Globus pallidus (tissue), 1 donor: ENCODE data around the gene NME7.

Experiments used
- DNase-seq: peaks from one replicate; pipeline ENCODE4 v3.0.0-alpha.2; 2015; ENCODE audit warnings: low spot score

NME7 gene

GRCh38 chr1:169106095-169106920 is 261.3 kb downstream of the NME7 start, which contains the start of gene ATP1B1:
ATP1B1 (plus strand) TSS chr1:169106690; CDS start chr1:169106830, 140 bp downstream.
- DNase-seq: peak; percentile 93

DNA sequence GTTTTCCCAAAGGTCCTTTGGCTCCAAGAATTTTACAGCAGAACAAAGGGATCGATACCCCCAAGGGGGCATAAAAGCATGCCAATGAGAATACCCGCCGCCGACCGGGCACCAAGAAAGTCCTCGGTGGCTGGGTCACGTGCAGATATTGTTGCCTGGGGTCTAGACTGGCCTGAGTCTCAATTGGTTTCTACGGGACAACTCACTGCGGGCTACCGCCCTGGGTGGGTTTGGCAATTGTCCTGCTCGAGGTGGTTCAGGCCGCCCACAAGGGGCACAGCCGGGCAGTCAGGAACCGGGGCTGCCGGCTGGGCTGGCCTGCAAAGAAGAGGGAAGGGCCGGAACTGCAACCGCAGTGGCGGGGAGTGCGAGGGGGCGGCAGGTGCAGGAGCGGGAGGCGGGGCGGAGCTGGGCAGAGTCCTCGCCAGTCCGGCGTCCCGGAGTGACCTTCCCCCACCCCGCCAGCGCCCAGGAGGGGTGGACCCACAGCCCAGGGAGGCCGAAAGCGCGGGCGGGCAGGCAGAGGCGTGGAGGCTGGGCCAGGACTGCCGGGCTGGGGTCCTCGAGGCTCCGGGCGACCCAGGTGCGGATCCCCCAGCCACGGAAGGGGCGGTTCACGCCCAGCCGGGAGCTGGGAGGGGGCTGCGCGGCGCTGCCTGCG is 262.0 kb downstream of the NME7 start:
- peak; percentile 90 for DNase-seq

GRCh38 chr1:169105087-169105433 is 262.5 kb downstream of the NME7 start:
- DNase-seq: peak; percentile 62

- DNase-seq: no peak
These were observed 264.1 kb downstream of the NME7 start for GRCh38 chr1:169103480-169103893.

- no peak for DNase-seq
These were observed 264.6 kb downstream of the NME7 start for GRCh38 chr1:169103002-169103401.

DNA sequence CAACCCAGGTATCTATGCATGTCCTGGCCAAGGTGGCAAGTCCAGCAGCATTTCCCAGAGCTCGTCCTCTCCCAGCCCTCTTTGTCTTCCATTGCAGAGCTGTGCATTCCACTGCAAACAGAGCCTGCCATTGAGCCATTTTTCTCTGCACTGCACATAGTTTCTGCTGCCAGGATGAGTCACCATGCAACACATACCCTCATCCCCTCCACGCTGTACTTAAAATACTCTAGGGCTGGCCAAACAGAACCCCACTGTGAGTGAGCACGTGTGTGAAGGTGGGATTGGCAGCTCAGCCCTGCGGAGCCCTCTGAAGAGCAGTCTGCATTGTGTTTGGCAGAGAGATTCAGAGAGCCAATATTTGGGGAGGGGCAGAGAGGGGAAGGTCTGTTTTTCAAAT is 265.0 kb downstream of the NME7 start:
- DNase-seq: peak; percentile 83

- no peak for DNase-seq
These were observed 266.9 kb downstream of the NME7 start for GRCh38 chr1:169100651-169101088.

DNA sequence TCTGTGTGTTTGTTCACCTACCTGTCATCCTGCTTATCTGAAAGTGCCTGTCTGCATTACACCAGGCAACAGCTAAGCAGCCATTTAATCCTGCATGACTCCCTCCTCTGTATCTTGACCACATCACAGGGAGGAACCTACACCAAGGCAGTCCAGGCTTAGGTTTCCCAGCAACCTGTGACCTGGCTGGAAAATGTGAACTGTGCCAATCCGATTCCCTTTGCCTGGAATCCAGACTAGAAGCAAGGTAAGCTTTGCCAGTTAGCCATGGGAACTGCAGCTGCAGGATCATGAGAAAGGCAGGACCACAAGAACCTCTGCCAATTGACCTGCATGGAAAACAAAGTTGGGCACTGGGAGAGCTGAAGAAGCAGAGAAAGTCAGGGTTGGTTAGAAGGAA is 267.4 kb downstream of the NME7 start:
- no peak for DNase-seq

GRCh38 chr1:169099561-169099960 is 268.0 kb downstream of the NME7 start:
- DNase-seq: no peak

DNA sequence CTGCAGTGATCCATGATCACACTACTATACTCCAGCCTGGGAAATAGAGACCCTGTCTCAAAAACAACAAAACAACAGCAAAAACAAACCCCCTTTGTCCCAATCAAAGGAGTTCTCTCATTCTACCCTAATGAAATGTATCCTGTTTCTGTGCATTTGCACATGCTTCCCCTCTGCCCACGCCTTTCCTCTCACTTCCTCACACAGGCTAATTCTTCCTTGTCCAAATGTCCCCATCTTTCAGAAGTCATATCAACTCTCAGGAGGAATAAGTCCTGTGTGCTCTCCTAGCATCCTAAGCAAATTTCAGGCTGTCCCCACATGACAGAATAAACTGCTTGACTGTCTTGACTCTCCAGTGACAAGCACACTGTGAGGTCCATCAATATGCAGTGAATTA is 269.2 kb downstream of the NME7 start:
- no peak for DNase-seq

- DNase-seq: no peak
These were observed 272.6 kb downstream of the NME7 start for GRCh38 chr1:169094897-169095569.

- peak; percentile 50 for DNase-seq
These were observed 275.2 kb downstream of the NME7 start for GRCh38 chr1:169092399-169092798.

- peak; percentile 59 for DNase-seq
These were observed 276.1 kb downstream of the NME7 start for GRCh38 chr1:169091480-169091941.

- DNase-seq: peak; percentile 67
These were observed 276.7 kb downstream of the NME7 start for GRCh38 chr1:169090900-169091311.

- DNase-seq: peak; percentile 42
These were observed 277.2 kb downstream of the NME7 start for GRCh38 chr1:169090308-169090899.

GRCh38 chr1:169089776-169090175 is 277.8 kb downstream of the NME7 start:
- peak; percentile 92 for DNase-seq

DNA sequence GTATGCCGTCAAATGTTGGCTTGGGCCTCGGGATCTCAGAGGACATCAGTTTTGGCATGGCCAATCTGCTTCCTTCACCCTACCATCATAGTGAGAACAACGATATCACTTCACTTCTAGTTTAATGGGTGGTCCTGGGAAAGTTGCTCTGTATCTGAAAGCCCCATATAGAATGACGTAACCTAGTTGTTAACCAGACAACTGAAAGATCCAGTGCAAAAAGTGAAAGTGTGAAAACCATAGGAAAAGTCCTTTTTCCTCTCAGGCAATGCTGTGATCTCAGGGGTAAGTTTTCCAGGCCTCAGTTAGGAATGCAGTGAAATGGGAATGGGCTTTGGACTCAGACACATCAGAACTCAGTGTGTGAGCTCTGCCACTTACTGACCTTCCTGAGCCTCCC is 279.7 kb downstream of the NME7 start:
- no peak for DNase-seq

DNA sequence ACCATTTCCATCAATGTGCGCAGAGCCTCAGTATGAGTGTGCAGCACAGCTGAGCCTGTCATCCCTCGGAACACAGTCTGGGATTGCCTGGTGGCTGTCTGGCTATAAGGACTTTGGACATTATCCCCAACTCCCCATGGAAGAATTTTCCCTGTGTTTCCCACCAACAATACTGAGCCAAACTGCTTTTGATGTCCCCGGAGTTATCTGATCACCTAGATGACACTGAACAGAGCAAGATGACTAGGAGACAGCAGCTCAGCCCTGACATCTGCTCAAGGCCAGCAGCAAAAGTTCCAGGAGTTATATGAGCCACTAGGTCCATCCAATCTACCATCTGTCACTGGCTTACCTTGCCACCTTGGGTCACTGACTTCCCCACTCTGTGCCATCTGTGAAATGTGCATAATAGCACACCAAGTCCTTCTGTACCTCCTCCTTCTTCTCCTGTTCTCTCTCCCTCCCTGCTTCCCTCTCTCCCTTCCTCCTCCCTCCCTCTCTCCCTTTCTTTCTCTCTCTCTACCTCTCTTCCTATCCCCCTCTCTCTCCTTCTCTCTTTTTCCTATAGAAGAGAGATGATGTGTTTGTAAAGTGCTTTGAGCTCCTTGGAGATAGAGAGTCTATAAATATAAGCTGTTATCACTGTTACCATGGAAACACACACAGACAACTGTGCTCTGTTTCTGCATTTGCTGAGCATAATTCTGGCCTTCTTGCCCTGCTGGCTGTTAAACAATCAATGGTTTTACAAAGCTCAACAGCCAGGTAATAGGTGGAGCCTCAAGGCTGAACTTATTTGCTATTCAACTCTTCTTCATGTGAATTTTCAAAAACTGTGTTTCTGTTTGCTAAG is 280.8 kb downstream of the NME7 start:
- DNase-seq: peak; percentile 64

GRCh38 chr1:169085911-169086310 is 281.7 kb downstream of the NME7 start:
- no peak for DNase-seq
